Stimulated activated naive CD4-positive, alpha-beta T cell treated with Interleukin-2 at 50 U/mL for 16 hours (primary cell): ENCODE data around the gene SYNJ2.
"Not testable (repeated sequence)": the region's sequence is repeated elsewhere in the genome, so short reads cannot be mapped to it uniquely, and the experiment has no call there.

ENCODE experiments used
- DNase-seq: peaks from one replicate; lab custom pipeline; 2025; lab: John Stamatoyannopoulos, UW

The SYNJ2 gene, protein sequence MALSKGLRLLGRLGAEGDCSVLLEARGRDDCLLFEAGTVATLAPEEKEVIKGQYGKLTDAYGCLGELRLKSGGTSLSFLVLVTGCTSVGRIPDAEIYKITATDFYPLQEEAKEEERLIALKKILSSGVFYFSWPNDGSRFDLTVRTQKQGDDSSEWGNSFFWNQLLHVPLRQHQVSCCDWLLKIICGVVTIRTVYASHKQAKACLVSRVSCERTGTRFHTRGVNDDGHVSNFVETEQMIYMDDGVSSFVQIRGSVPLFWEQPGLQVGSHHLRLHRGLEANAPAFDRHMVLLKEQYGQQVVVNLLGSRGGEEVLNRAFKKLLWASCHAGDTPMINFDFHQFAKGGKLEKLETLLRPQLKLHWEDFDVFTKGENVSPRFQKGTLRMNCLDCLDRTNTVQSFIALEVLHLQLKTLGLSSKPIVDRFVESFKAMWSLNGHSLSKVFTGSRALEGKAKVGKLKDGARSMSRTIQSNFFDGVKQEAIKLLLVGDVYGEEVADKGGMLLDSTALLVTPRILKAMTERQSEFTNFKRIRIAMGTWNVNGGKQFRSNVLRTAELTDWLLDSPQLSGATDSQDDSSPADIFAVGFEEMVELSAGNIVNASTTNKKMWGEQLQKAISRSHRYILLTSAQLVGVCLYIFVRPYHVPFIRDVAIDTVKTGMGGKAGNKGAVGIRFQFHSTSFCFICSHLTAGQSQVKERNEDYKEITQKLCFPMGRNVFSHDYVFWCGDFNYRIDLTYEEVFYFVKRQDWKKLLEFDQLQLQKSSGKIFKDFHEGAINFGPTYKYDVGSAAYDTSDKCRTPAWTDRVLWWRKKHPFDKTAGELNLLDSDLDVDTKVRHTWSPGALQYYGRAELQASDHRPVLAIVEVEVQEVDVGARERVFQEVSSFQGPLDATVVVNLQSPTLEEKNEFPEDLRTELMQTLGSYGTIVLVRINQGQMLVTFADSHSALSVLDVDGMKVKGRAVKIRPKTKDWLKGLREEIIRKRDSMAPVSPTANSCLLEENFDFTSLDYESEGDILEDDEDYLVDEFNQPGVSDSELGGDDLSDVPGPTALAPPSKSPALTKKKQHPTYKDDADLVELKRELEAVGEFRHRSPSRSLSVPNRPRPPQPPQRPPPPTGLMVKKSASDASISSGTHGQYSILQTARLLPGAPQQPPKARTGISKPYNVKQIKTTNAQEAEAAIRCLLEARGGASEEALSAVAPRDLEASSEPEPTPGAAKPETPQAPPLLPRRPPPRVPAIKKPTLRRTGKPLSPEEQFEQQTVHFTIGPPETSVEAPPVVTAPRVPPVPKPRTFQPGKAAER (N-terminal part only)

DNA sequence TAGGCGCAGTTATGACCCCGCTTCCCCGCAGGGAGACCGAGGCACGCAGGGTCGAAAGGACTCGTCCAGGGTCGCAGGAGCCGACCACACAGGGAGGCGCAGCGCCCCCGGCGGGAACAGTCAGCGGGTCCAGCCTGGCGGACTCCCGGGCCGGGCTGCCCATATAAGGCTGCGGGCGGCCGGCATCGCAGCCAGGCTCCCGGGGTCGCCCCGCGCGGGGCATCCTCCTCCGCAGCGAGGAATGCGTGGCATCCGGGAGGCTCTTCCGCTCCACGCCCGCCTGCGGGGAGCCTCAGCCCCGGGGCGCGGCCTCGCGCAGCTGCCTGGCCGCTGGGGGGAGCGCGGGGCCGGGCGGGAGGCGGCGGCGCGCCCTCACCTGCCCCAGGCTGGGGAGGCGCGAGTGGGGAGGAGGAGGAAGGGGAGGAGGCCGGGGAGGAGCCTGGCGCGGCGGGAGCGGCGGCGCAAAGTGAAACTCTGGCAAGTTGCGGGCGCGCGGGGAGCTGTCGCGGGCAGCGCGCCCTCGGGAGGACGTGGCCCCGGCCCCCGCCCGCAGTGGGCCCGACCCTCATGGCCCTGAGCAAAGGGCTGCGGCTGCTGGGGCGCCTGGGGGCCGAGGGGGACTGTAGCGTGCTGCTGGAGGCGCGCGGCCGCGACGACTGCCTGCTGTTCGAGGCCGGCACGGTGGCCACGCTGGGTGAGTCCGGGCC lies at the start of gene SYNJ2:
SYNJ2 (plus strand) TSS at position 469 of the 707 bp plus-strand sequence; CDS start at position 568, 99 bp downstream.
- DNase-seq: peak; percentile 82

DNA sequence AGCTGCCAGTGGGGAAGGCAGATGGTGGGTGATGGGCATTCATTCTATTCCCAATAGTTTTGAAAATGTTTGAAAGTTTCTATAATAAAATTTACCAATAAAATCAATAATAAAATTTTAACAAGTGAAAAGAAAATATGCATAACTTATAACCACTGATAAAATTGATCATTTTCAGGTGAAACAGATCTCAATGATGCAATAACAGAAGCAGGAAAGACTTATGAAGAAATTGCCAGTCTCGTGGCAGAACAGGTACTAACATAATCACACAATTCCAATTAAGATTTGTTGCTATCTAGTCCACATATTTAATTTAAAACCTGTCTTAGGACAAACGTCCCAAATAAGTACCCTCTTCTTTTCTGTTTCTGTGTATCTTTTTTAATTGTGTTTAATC lies 45.9 kb upstream of the SYNJ2 start:
- DNase-seq: no peak

DNA sequence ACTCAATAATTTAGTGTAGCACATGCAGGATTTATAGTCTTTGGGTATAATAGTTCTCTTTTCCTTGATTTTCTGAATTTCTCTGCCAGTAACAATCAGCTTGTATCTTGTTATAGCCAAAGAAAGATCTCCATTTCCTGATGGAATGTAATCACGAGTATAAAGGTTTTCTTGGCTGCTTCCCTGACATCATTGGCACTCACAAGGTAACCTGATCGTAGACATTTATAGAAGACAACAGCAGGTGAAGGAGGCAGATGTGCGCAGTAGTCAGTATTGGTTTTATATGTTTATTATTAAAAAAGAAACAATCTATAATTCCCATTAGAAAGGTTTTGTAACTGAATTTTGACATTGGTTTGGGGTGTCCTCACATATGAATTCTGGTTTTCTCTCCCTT lies 44.3 kb upstream of the SYNJ2 start:
- no peak for DNase-seq

DNA sequence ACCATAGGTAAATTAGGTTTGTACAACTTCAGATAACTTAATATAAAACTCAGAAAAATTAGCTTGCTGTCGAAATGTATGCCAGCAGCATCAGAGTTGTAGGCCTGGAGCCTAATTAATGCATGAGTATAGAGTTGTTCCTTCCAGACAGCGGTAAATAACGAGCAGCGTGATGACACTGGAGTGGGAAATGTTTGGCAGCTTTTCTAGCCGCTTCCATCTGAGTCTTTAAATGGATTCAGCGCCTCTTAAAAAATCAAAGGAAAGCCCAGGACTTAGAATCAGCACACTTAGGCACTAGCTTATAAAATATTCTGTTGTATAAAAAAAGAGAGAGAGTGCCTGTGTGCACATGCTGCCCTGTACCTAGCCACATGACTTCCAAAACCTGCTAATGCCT lies 43.7 kb upstream of the SYNJ2 start:
- DNase-seq: no peak

DNA sequence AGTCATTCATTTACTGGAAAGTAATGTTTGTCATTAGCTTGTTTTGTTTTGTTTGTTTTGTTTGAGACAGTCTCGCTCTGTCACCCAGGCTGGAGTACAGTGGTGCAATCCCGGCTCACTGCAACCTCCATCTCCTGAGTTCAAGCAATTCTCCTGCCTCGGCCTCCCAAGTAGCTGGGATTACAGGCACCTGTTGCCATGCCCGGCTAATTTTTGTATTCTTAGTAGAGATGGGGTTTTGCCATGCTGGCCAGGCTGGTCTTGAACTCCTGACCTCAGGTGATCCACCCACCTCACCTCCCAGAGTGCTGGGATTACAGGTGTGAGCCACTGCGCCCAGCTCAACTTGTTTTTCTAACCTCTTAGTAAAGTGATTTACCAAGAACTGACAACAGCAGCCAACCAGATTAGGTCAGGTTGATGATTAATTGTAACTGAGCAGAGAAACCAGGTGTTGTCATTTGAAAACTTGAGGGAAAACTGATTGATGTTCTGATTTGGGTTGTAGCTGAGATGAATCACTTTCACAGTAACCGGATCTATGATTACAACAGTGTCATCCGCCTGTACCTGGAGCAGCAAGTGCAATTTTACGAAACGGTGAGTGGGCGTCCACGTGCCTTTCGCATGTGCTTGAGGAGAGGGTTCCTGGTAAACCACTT lies 41.2 kb upstream of the SYNJ2 start:
- peak; percentile 62 for DNase-seq

DNA sequence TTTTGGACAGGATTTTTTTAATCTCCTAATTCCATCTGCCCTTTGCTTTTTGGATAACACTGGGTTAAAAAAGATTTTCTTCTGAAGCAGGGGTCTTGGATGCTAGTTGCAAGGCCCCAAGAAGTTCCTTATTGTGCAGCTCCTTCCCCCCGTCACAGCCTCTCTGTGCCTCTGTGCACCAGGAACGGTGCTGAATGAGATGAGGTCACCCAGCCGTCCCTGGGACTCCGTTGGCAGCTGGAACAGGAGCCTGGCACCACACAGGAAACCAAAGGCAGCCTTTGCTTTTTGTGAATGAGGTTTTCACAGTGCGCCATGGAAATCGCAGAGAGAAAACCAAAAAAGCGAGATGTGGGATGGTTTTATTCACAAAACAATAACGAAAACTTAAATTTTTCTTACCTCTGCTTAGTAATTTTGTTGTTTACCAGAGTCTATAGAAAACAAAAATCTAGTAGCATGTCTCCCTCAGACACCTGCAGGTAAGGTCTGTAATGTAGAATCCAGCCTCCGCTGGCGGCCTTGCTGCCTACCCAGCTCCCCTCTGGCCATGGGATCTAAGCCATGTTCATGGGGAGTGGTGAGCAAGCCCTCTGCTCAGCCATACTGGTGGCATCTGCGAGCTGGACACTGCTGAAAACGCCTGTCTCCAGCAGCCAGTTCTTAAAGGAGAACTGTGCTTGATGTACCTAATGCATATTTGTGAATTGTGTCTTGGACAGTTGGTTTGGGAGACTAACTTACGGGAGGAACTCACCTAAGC lies 40.4 kb upstream of the SYNJ2 start:
- DNase-seq: no peak

DNA sequence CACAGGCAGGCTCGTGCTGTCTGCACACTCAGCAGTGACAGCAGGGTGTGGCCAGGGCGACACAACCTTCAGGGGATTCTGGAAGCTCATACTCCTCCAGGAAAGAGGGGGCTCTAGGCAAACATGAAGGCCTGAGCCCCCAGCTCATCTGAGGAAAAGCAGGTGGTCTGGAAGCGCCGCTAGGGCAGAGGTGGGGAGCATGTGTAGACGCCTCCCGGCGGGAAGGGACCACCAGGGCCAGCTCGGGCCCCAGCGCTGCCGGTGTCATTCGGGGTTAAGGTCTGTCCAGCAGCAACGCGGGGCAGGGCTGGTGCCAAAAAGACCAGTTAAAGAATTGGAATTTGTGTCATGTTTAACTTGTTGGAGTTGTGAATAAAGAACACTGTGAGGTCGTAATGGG lies 39.3 kb upstream of the SYNJ2 start:
- no peak for DNase-seq

DNA sequence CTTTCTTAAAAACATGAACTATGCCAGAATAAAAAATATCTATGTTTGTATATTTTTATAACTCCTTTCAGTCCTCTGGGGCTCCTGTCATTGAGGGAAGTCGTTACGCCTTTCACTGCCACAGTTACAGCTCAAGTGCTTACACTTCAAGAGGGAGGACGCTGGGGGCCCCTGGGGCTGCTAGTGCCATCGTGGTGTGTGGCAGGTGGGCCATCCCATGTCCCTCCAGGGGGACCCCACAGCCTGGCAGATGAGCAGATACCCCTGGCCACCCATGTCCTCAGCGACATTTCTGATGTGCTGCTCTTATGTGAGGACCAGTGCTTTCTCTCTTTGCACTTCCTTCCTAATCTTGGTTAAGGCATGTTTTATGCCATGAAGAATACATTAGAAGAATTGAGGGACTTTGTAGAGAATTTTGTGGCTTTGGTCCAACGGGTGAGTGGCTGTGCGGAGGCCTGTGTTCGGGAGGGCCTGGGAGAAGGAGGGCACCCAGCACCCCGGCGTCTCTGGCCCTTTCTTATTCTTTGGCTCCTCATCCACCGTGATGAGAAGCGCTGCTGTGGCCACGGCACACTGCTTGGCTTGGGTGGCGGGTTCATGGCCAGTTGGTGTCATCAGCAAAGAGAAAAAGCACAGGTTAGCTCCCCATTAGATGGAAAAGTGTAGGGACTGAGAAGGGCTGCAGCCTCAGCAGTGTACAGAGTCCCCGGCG lies 38.3 kb upstream of the SYNJ2 start:
- DNase-seq: no peak

DNA sequence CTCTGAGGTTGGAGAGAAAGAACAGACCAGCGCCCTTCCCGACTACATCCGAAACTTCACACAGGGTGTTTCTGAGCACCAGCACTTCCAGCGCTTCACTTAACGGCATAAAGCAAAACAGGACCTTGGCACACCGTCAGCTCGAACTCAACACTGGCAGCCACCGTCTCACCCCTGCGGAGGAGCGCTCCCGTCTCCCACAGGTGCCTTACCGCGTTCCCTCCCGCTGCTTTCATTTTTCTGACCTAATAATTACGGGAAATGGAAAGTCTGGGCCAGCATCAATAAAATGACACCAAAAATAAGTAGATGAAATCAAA lies 37.7 kb upstream of the SYNJ2 start:
- DNase-seq: no peak

DNA sequence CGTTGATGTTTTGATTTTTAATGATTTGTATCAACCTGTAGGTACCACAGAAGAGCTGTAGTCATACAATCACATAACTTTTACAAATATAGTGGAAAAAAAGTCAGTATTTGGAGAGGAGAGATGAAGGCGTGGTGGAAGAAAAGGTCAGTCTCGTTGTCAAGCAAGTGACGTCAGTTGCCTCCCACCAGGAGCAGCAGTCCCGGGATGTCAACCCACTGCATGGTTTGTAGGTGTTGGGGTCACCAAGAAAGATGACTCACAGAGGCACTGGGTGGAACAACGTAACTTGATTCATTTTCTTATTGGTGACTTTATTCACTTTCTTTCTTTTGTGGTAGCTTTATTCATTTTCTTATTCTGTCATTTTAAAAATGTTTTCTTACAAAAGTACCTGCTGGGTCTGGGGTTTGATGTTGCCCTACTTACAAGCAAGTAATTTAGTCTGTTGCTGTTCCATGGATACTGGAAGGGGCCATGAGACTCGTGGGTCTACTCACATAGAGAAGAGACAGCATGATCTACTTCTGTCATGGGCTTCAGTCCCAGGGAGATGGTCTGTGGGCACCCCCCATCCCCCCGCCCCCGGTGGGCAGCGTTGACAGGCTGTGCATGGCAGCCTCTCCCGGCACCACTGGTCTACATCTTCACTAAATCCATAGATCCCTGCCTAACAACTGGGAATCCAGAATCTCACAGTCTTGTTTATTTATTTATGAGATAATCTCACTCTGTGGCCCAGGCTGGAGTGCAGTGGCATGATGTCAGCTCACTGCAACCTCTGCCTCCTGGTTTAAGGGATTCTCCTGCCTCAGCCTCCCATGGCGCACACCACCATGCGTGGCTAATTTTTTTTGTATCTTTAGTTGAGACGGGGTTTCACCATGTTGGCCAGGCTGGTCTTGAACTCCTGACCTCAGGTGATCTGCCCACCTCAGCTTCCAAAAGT lies 36.4 kb upstream of the SYNJ2 start:
- peak; percentile 40 for DNase-seq

DNA sequence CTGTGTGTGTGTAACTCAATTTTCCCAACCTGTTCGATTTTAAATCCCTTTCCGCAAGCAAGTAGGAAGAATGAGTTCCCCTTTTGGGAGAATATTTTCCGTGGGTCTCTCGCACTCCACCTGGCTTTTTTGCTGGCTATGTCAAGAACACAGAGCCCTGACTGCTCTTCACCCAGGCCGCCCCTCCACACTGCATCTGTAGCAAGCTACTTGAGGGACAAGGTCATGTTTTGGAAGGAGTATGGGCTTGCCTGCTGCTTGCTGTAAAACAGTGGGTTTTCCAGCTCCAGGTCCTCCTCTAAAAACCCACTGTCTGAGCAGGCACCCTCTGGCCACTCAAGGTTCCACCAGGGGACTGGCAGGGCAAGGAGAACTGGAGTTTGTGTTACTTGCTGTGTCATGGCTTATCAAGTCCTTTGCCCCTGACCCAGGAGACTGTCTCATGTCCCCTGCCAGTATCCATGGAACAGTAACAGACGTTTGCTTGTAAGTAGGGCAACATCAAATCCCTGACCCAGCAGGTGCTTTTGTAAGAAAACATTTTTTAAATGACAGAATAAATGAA lies 35.5 kb upstream of the SYNJ2 start:
- DNase-seq: no peak

DNA sequence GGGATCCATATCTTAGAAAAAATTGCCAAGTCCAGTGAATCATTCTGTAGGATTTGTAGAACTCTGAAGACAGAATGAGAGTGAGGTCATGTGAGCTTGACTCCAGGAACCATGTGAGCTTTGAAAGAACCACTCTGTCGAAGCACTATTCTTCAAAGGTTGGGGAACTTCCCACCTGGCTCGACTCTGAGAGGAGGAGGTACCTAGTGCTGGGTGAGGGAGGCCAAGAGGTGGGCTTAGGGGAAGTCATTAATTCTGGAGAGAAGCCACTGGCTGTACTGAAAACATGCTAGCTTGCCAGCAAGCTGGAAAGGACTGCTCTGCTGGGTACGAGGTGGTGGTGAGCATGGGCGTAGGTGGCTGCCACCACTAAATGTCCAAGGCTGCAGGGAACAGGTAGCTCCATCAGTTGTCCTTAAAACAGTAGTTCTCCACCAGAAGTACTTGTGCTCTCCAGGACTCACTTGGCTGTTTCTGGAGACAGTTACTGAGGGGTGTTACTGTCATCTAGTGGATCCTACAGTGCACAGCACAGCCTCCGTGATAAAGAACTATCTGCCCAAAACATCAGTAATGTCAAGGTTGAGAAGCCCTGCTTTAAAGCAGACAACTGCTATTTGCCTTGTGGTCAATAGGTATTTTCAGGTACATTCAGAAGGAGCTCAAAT lies 34.7 kb upstream of the SYNJ2 start:
- DNase-seq: no peak

DNA sequence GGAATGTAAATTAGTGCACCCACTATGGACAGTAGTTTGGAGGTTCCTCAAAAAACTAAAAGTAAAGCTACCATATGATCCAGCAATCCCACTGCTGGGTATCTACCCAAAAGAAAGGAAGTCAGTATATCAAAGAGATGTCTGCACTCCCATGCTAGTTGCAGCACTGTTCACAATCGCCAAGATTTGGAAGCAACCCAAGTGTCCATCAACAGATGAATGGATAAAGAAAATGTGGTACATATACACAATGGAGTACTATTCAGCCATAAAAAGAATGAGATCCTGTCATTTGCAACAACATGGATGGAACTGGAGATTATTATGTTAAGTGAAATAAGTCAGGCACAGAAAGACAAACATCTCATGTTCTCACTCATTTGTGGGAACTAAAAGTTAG lies 30.8 kb upstream of the SYNJ2 start:
- DNase-seq: not testable (repeated sequence)

DNA sequence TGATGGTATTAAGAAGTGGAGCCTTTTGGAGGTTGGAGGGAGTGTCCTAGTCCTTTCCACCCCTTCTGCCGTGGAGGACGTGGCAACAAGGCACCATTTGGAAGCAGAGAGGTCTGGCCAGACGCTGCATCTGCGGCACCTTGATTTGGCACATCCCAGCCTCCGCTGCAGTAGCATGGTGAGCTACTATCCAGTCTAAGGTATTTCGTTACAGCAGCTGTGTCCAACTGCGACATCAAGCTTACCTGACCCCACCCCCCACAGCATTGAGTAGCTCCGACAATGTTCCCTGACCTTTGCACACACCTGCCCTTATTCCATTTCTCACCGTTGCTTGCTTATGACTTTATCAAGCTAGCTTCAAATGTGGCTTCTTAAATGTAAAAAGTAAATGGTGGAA lies 29.8 kb upstream of the SYNJ2 start:
- no peak for DNase-seq

DNA sequence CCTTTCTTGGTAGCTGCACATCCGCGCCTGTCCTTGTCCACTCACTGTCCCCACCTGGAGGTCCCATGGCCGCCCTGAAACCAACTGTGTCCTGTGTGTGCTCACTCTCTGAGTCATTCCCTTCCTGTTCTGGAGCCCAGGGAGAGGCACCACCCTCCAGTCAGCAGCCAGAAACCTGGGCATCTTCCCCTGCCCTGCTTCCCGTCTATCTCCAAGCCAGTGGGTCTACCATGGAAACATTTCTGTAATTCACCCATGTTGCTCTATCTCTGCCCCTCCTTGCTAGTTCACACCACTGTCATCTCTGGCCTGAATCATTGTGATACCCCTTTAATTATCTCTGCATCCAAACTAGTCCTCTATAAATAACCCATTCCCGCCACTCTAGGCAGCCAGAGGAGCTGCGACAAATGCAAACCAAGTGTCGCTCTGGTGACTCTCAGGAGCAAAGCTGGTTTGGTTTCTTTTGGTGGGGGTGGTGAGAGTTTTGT lies 28.8 kb upstream of the SYNJ2 start:
- no peak for DNase-seq

DNA sequence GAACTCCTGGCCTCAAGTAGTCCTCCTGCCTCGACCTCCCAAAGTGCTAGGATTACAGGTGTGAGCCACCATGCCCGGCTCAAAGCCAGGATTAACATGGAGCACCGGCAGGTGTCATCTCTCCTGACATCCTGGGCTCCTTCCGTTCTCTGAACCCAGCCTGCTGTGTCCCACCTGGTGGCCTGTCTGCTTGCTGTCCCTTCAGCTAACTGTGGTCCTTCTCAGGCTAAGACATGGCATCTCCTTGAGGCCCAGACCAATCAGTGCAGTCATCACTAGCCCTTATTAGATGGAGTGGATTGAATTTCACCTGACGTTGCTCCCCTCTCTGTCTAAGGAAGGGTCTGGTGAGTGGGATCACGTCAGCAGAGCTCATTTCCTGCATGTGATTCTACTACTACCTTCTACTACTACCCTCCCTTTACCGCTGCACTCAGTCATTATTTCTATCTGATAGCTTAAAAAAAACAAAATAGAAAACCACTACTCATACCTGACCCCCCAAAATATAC lies 28.0 kb upstream of the SYNJ2 start:
- no peak for DNase-seq
